Chondrocyte (in vitro differentiated cells): ENCODE results near the gene ANKIB1. TPM values are rescaled to one million over a fixed set of nuclear protein-coding genes. Genes with fewer than 3 reads are reported as not detected.

Experiments used
- DNase-seq: peaks from one replicate; pipeline ENCODE4 v3.0.0; 2021; ENCODE audit warnings: mixed read lengths, low spot score
- H3K27ac Mint-ChIP-seq: one replicate; pipeline ENCODE4 v1.8.0; 2021; ENCODE audit warnings: mild to moderate bottlenecking, moderate library complexity, mixed read lengths; ENCODE audit not compliant: unreplicated experiment
- H3K27me3 Mint-ChIP-seq: 2 replicates; pipeline ENCODE4 v1.8.0; 2021; ENCODE audit warnings: low read depth, mixed read lengths
- H3K36me3 Mint-ChIP-seq: 2 replicates; pipeline ENCODE4 v1.8.0; 2021; ENCODE audit warnings: low read depth, mixed read lengths
- H3K4me1 Mint-ChIP-seq: 2 replicates; pipeline ENCODE4 v1.8.0; 2021; ENCODE audit warnings: low read depth, mild to moderate bottlenecking, mixed read lengths
- H3K4me3 Mint-ChIP-seq: one replicate; pipeline ENCODE4 v1.8.0; 2021; ENCODE audit warnings: mild to moderate bottlenecking, moderate library complexity, mixed read lengths; ENCODE audit not compliant: unreplicated experiment
- H3K9me3 Mint-ChIP-seq: 2 replicates; pipeline ENCODE4 v1.8.0; 2021; ENCODE audit warnings: low read depth, mixed read lengths
- CTCF ChIP-seq: fragments of 200-600 bp; sonication (generic); IDR thresholded peaks from 2 replicates; pipeline ENCODE4 v1.5.0; 2021; ENCODE audit warnings: antibody characterized with exemption, mild to moderate bottlenecking, moderate library complexity
- total RNA-seq: library from RNA; stranded (reverse); gene quantifications from 3 replicates; pipeline ENCODE4 v1.2.1, GENCODE V29; 2021

Gene ANKIB1
- total RNA-seq, 1 donor from 2014 or later, result 76.3 TPM

GRCh38 chr7:92325173-92325572 lies 79.4 kb downstream of the ANKIB1 start:
- DNase-seq, result no peak
- H3K4me3 Mint-ChIP-seq, result no peak overlapping the region
- no peak for TF ChIP-seq CTCF
- H3K27me3 Mint-ChIP-seq, result no peaks in the 10 kb centered on the region
- H3K27ac Mint-ChIP-seq, result no peak overlapping the region
- no peaks in the 10 kb centered on the region for H3K9me3 Mint-ChIP-seq
- peaks cover 15% of the 10 kb centered on the region for H3K36me3 Mint-ChIP-seq
- H3K4me1 Mint-ChIP-seq, result peaks cover 12% of the 10 kb centered on the region

GRCh38 chr7:92325858-92326257 lies 80.1 kb downstream of the ANKIB1 start:
- Mint-ChIP-seq H3K27me3 (no peaks in the 10 kb centered on the region), H3K9me3 (no peaks in the 10 kb centered on the region), H3K36me3 (peaks cover 10% of the 10 kb centered on the region), H3K27ac (no peak overlapping the region), H3K4me1 (peaks cover 12% of the 10 kb centered on the region), H3K4me3 (no peak overlapping the region)
- DNase-seq, result no peak
- TF ChIP-seq CTCF, result no peak

- Mint-ChIP-seq H3K4me3 (no peak overlapping the region), H3K4me1 (no peaks in the 10 kb centered on the region), H3K27ac (no peak overlapping the region)
Observed at GRCh38 chr7:92330835-92331438, 85.2 kb downstream of the ANKIB1 start.

GRCh38 chr7:92331508-92331907 lies 85.7 kb downstream of the ANKIB1 start:
- Mint-ChIP-seq H3K27me3 (no peaks in the 10 kb centered on the region), H3K9me3 (peaks cover 10% of the 10 kb centered on the region), H3K36me3 (peaks cover 23% of the 10 kb centered on the region), H3K4me1 (no peaks in the 10 kb centered on the region), H3K4me3 (no peak overlapping the region), H3K27ac (no peak overlapping the region)
- TF ChIP-seq CTCF, result no peak
- DNase-seq, result no peak

More at GRCh38 chr7:92330835-92331438, 85.2 kb downstream of the ANKIB1 start:
- no peak for DNase-seq
- no peak for TF ChIP-seq CTCF
- Mint-ChIP-seq H3K9me3 (peaks cover 7% of the 10 kb centered on the region), H3K27me3 (no peaks in the 10 kb centered on the region), H3K36me3 (peaks cover 20% of the 10 kb centered on the region)

- DNase-seq, result no peak
- no peaks in the 10 kb centered on the region for H3K4me1 Mint-ChIP-seq
- H3K27me3 Mint-ChIP-seq, result no peaks in the 10 kb centered on the region
- peaks cover 24% of the 10 kb centered on the region for H3K36me3 Mint-ChIP-seq
- no peak overlapping the region for H3K4me3 Mint-ChIP-seq
- TF ChIP-seq CTCF, result no peak
- no peak overlapping the region for H3K27ac Mint-ChIP-seq
- H3K9me3 Mint-ChIP-seq, result peaks cover 13% of the 10 kb centered on the region
Observed at GRCh38 chr7:92332782-92333181, 87.0 kb downstream of the ANKIB1 start.
